HepG2 (cell line): ENCODE measurements around the gene LOXL3. TPM values are rescaled to one million over a fixed set of nuclear protein-coding genes. Genes with fewer than 3 reads are reported as not detected.
A peak's percentile ranks its signal among the peaks of the same experiment; 100 is the strongest.

Source experiments
- ATAC-seq: fragments of 200-7000 bp; cut with Tn5 transposase; 3 replicates; pipeline ENCODE4 v1.9.1; 2020; ENCODE audit warnings: mild to moderate bottlenecking, moderate library complexity
- BruUV-seq: library from RNA; stranded (reverse); fragments of 400-500 nt; replicated peaks from 2 replicates; lab custom pipeline; 2021; lab: Mats Ljungman, UMichigan
- CTCF ChIA-PET: fragments of 300-600 bp; formaldehyde crosslinking; extraction: SDS; loops from one replicate; lab custom pipeline; 2021; ENCODE audit warnings: low total read pairs, inconsistent platforms, low intra/inter-chr PET ratio; lab: Yijun Ruan, JAX
- POLR2A ChIA-PET: fragments of 350-600 bp; sonication (Branson Sonifier 250); formaldehyde crosslinking; loops from one replicate; lab custom pipeline; 2020; ENCODE audit warnings: antibody characterized with exemption, inconsistent platforms; lab: Yijun Ruan, JAX
- DNase-seq: peaks from one replicate; pipeline ENCODE4 v3.0.0-alpha.2; 2015; ENCODE audit warnings: low spot score
- FAIRE-seq: peaks from 3 replicates; lab custom pipeline; 2011; peaks lifted over from hg19 to GRCh38; lab: Jason Lieb, UNC
- H2AFZ ChIP-seq: one replicate; pipeline ENCODE4 v1.6.1; 2011; ENCODE audit warnings: low read length, inconsistent platforms
- H3K27ac ChIP-seq: fragments of 300-600 bp; 3 replicates; pipeline ENCODE4 v1.8.0; 2011; ENCODE audit warnings: mixed run types, mild to moderate bottlenecking, mixed read lengths, low read length, inconsistent platforms; ENCODE audit not compliant: insufficient read depth; ENCODE audit errors: extremely low read length
- H3K27me3 ChIP-seq, 2 experiments: fragments of 200-600 bp in 1 of 2; 2 replicates in 1 of 2; 3 replicates in 1 of 2; pipeline versions ENCODE4 v1.6.0 to v1.8.0; 2011; ENCODE audit warnings: low read length in 2 of 2, mild to moderate bottlenecking in 2 of 2, moderate library complexity in 2 of 2, inconsistent platforms in 1 of 2; ENCODE audit not compliant: insufficient read depth in 2 of 2, control insufficient read depth in 1 of 2
- H3K36me3 ChIP-seq, 2 experiments: fragments of 200-600 bp in 1 of 2; replicated peaks in 1 of 2; 2 replicates in 1 of 2; 3 replicates in 1 of 2; pipeline versions ENCODE4 v1.5.1 to v1.8.0; 2011; ENCODE audit warnings: low read length in 2 of 2, inconsistent platforms in 1 of 2; ENCODE audit not compliant: insufficient read depth in 2 of 2, control insufficient read depth in 1 of 2
- H3K4me1 ChIP-seq: 2 replicates; pipeline ENCODE4 v1.5.1; 2012; ENCODE audit warnings: low read length, inconsistent platforms; ENCODE audit not compliant: insufficient read depth
- H3K4me2 ChIP-seq: 2 replicates; pipeline ENCODE4 v1.6.0; 2011; ENCODE audit warnings: low read depth, low read length, inconsistent platforms
- H3K4me3 ChIP-seq, 3 experiments: fragments of 200-600 bp in 1 of 3; sonication (generic), shearing (Covaris generic) in 1 of 3; replicated peaks in 1 of 3; 2 replicates each; pipeline ENCODE4 v1.5.1; 2011 to 2016; ENCODE audit warnings: low read length in 3 of 3, inconsistent platforms in 2 of 3, low read depth in 2 of 3, mild to moderate bottlenecking in 2 of 3, control low read depth in 1 of 3, mixed read lengths in 1 of 3; ENCODE audit not compliant: insufficient read depth in 1 of 3
- H3K79me2 ChIP-seq: one replicate; pipeline ENCODE4 v1.6.1; 2011; ENCODE audit warnings: low read length, inconsistent platforms; ENCODE audit not compliant: insufficient read depth
- H3K9ac ChIP-seq: 2 replicates; pipeline ENCODE4 v1.6.0; 2011; ENCODE audit warnings: mild to moderate bottlenecking, low read depth, low read length, inconsistent platforms; ENCODE audit not compliant: insufficient read depth
- H3K9me3 ChIP-seq: 2 replicates; pipeline ENCODE4 v1.5.1; 2012; ENCODE audit warnings: mild to moderate bottlenecking, low read length
- H4K20me1 ChIP-seq: 2 replicates; pipeline ENCODE4 v1.6.0; 2011; ENCODE audit warnings: inconsistent platforms, mild to moderate bottlenecking, low read length, moderate library complexity; ENCODE audit not compliant: insufficient read depth
- BHLHE40 ChIP-seq: IDR thresholded peaks from 2 replicates; pipeline ENCODE4 v1.6.1; 2011; ENCODE audit warnings: low read length, improper control_type of control experiment
- BRCA1 ChIP-seq: sonication (generic); formaldehyde crosslinking; IDR thresholded peaks from 2 replicates; pipeline ENCODE4 v1.4.0; 2020; ENCODE audit warnings: missing genetic modification reagents
- CBX1 ChIP-seq: IDR thresholded peaks from one replicate; pipeline ENCODE4 v1.6.1; 2016; ENCODE audit warnings: antibody characterized with exemption, low read depth
- ESRRA ChIP-seq: sonication (generic); formaldehyde crosslinking; IDR thresholded peaks from 2 replicates; pipeline ENCODE4 v1.5.1; 2020; ENCODE audit warnings: mild to moderate bottlenecking, low read depth, missing genetic modification reagents
- FUBP1 ChIP-seq: sonication (generic); formaldehyde crosslinking; IDR thresholded peaks from 2 replicates; pipeline ENCODE4 v1.5.1; 2020; ENCODE audit warnings: missing genetic modification reagents, mild to moderate bottlenecking, borderline replicate concordance
- HES4 ChIP-seq: sonication (generic); formaldehyde crosslinking; IDR thresholded peaks from 2 replicates; pipeline ENCODE4 v1.9.0; 2021; ENCODE audit warnings: mild to moderate bottlenecking, missing genetic modification reagents, borderline replicate concordance
- JUNB ChIP-seq: sonication (generic); formaldehyde crosslinking; IDR thresholded peaks from 2 replicates; pipeline ENCODE4 v1.8.0; 2022; ENCODE audit warnings: missing genetic modification reagents, mild to moderate bottlenecking, borderline replicate concordance
- LRRFIP1 ChIP-seq: sonication (generic); formaldehyde crosslinking; conservative IDR thresholded peaks from 2 replicates; pipeline ENCODE4 v1.4.0; 2020; ENCODE audit warnings: missing genetic modification reagents
- MLX ChIP-seq: IDR thresholded peaks from 2 replicates; pipeline ENCODE4 v1.6.1; 2016
- RBM39 ChIP-seq: fragments of 200-400 bp; formaldehyde crosslinking; IDR thresholded peaks from one replicate; pipeline ENCODE4 v1.6.1; 2018; ENCODE audit warnings: antibody characterized with exemption, mild to moderate bottlenecking, low read depth, low read length; ENCODE audit not compliant: poor library complexity, severe bottlenecking
- RELA ChIP-seq: sonication (generic); formaldehyde crosslinking; IDR thresholded peaks from 2 replicates; pipeline ENCODE4 v1.4.0; 2020; ENCODE audit warnings: missing genetic modification reagents
- SKI ChIP-seq: fragments of 450-650 bp; IDR thresholded peaks from one replicate; pipeline ENCODE4 v1.6.1; 2018; ENCODE audit warnings: mild to moderate bottlenecking; ENCODE audit not compliant: partially characterized antibody
- STAT5B ChIP-seq: sonication (generic); formaldehyde crosslinking; IDR thresholded peaks from 2 replicates; pipeline ENCODE4 v1.4.0; 2020; ENCODE audit warnings: missing genetic modification reagents
- ZFX ChIP-seq: sonication (generic); formaldehyde crosslinking; IDR thresholded peaks from 2 replicates; pipeline ENCODE4 v1.4.0; 2020; ENCODE audit warnings: mild to moderate bottlenecking, low read depth, missing genetic modification reagents, moderate library complexity
- ZFY ChIP-seq: sonication (generic); formaldehyde crosslinking; IDR thresholded peaks from 2 replicates; pipeline ENCODE4 v1.4.0; 2020; ENCODE audit warnings: missing genetic modification reagents
- ZNF451 ChIP-seq: sonication (generic); formaldehyde crosslinking; IDR thresholded peaks from 2 replicates; pipeline ENCODE4 v1.5.0; 2020; ENCODE audit warnings: mild to moderate bottlenecking, missing genetic modification reagents
- ZNF703 ChIP-seq: sonication (generic); formaldehyde crosslinking; IDR thresholded peaks from 2 replicates; pipeline ENCODE4 v1.5.1; 2020; ENCODE audit warnings: missing genetic modification reagents, mild to moderate bottlenecking, moderate library complexity, borderline replicate concordance
- ZNF724P ChIP-seq: sonication (generic); formaldehyde crosslinking; IDR thresholded peaks from 2 replicates; pipeline ENCODE4 v1.8.0; 2022; ENCODE audit warnings: missing genetic modification reagents, borderline replicate concordance
- ZSCAN25 ChIP-seq: sonication (generic); formaldehyde crosslinking; IDR thresholded peaks from 2 replicates; pipeline ENCODE4 v1.8.0; 2022; ENCODE audit warnings: mild to moderate bottlenecking, missing genetic modification reagents
- WGBS: methylation state at CpG from one replicate; pipeline ENCODE4 v1.1.6; 2017; ENCODE audit warnings: low lambda C conversion rate; 5-methylcytosine and 5-hydroxymethylcytosine counted together
- in situ Hi-C: cut with HindIII; loops from 2 replicates; pipeline ENCODE4 v1.10.0; 2017; ENCODE audit warnings: low pct_unique_long_range_greater_than_20kb; ENCODE audit not compliant: extremely low pct_ligation_motif_present
- intact Hi-C: fragments of 100-400 bp; cut with micrococcal nuclease; formaldehyde crosslinking; loops from one replicate; pipeline ENCODE4 v1.10.0; 2022; ENCODE audit not compliant: unreplicated experiment
- polyA plus RNA-seq, 8 experiments: library from polyadenylated mRNA; depleted of rRNA in 3 of 8; stranded (reverse) in 7 of 8; unstranded in 1 of 8; fragments of >200 nt; fragmentation: Illumina TruSeq in 4 of 8; extraction: Trizol in 4 of 8; gene quantifications; 2 replicates each; pipeline versions ENCODE4 v1.2.1 to v1.2.3, GENCODE V29; 2011 to 2016; ENCODE audit warnings: low read depth in 4 of 8, missing spikeins in 1 of 8, mixed read lengths in 1 of 8; ENCODE audit not compliant: insufficient read depth in 1 of 8
- total RNA-seq, 5 experiments: library from RNA; depleted of rRNA; stranded (reverse); fragments of >200 nt; fragmentation: Illumina TruSeq; extraction: Trizol; gene quantifications; 2 replicates each; pipeline ENCODE4 v1.2.3, GENCODE V29; 2016; ENCODE audit warnings: low read depth in 1 of 5

Gene LOXL3
- total and polyA plus RNA-seq, 2 of the 13 experiments (the other 11 are each of a cell fraction or from before 2014, with no cell fraction given): 0.55 to 6.5 TPM

- in situ Hi-C loops (no loop called here), intact Hi-C loops (loop anchor here (1.0 to 2.0 kb wide), 2 partner anchors 18 to 61 kb away; partner anchors contain the start of genes RTKN and TTC31)
- peak overlapping the region; percentile 89 for H3K27ac ChIP-seq
- TSS peak; percentile 41 for BruUV-seq
- no peaks in the 10 kb centered on the region; a peak in 3 of 5 replicates for H3K36me3 ChIP-seq
- H4K20me1 ChIP-seq: no peaks in the 10 kb centered on the region
- no peaks in the 10 kb centered on the region for H3K9me3 ChIP-seq
- H3K79me2 ChIP-seq: peaks cover 48% of the 10 kb centered on the region
- DNase-seq (peak; percentile 64), ATAC-seq (peak; percentile 4), FAIRE-seq (peak; percentile 67)
- H3K4me3 ChIP-seq: peak overlapping the region; percentile 67 to 86 (median 82)
- H3K27me3 ChIP-seq: no peaks in the 10 kb centered on the region; a peak in 1 of 5 replicates
- H3K9ac ChIP-seq: peak overlapping the region; percentile 83
- peak overlapping the region; percentile 92 for H3K4me2 ChIP-seq
- ChIA-PET POLR2A (interaction anchor here (0.7 to 16.5 kb wide), 17 partner anchors 9 to 1324 kb away, joined by 3 to 795 read pairs (median 22); partner anchors contain the start of genes AUP1, CCDC142, DQX1 and HTRA2), CTCF (interaction anchor here (1.5 to 2.9 kb wide), 2 partner anchors 13 to 18 kb away, joined by 5 to 20 read pairs; partner anchors contain the start of genes CCDC142 and TTC31)
- H2AFZ ChIP-seq: no peak overlapping the region
- 6% methylated on average over 17 of the region's 18 CpGs for WGBS
- peaks cover 77% of the 10 kb centered on the region for H3K4me1 ChIP-seq
- TF ChIP-seq MLX (no peak; the same call in 1 of the 2 replicates), ZSCAN25 (CRISPR knock-in tag) (0 out of 2 replicates have a peak, but pooled peaks have one; percentile 64), BHLHE40 (no peak), ZNF703 (CRISPR knock-in tag) (no peak), ZFX (CRISPR knock-in tag) (no peak; the same call in none of the 2 replicates), LRRFIP1 (no peak), JUNB (CRISPR knock-in tag) (no peak), FUBP1 (CRISPR knock-in tag) (no peak), ZNF451 (CRISPR knock-in tag) (0 out of 2 replicates have a peak, but pooled peaks have one; percentile 11), STAT5B (CRISPR knock-in tag) (no peak), ZFY (CRISPR knock-in tag) (peak; percentile 56; the same call in 1 of the 2 replicates), BRCA1 (CRISPR knock-in tag) (no peak), ZNF724P (no peak), HES4 (CRISPR knock-in tag) (0 out of 2 replicates have a peak, but pooled peaks have one; percentile 13), SKI (no peak), ESRRA (CRISPR knock-in tag) (no peak), RELA (CRISPR knock-in tag) (no peak), RBM39 (no peak), CBX1 (no peak)
Measured at GRCh38 chr2:74501335-74502071, 52.2 kb downstream of the LOXL3 start.
